ENCODE data around the gene ZC3H11A.

DNA sequence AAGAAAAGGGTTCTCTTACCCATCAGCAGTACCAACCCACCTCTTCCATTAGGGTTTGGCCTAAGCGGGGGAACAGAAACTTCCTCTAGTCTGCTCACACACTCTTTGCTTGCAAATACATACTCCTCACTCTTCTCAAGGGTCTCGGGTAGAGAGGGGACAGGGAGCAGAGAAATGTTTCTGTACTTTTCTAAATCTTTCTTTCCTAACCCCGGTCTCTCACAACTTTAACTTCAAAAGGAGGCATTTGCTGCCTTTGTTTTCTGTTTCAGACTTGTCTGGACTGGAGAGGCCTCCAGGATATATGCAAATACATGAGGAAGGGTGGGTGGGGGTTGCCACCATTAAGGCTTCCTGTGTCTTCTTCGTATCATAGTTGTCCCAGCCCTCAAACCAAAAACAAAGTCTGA, 41.0 kb upstream of the ZC3H11A start:
- TF ChIP-seq, protein P1, sequence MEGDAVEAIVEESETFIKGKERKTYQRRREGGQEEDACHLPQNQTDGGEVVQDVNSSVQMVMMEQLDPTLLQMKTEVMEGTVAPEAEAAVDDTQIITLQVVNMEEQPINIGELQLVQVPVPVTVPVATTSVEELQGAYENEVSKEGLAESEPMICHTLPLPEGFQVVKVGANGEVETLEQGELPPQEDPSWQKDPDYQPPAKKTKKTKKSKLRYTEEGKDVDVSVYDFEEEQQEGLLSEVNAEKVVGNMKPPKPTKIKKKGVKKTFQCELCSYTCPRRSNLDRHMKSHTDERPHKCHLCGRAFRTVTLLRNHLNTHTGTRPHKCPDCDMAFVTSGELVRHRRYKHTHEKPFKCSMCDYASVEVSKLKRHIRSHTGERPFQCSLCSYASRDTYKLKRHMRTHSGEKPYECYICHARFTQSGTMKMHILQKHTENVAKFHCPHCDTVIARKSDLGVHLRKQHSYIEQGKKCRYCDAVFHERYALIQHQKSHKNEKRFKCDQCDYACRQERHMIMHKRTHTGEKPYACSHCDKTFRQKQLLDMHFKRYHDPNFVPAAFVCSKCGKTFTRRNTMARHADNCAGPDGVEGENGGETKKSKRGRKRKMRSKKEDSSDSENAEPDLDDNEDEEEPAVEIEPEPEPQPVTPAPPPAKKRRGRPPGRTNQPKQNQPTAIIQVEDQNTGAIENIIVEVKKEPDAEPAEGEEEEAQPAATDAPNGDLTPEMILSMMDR (IDR thresholded peaks at IDR 0.05), result no peak
- TF ChIP-seq POLR2A (IDR thresholded peaks at IDR 0.05) (no peak), POLR2AphosphoS5 (IDR thresholded peaks at IDR 0.05) (no peak)
